Central memory CD8-positive, alpha-beta T cell (primary cell): ENCODE measurements around the gene AGL.

Experiments
- ATAC-seq: fragments of 150-1000 bp; cut with Tn5 transposase; replicated peaks from 2 replicates; pipeline ENCODE4 v1.10.0; 2022; ENCODE audit warnings: mild to moderate bottlenecking, moderate FRiP score, moderate number of reproducible peaks; ENCODE audit not compliant: poor library complexity, severe bottlenecking; ENCODE audit errors: extremely low read depth
- DNase-seq, 2 donors: peaks; one replicate each; pipeline ENCODE4 v3.0.0; 2021; ENCODE audit warnings: low spot score in 2 of 2
- H3K27ac Mint-ChIP-seq: one replicate; pipeline ENCODE4 v1.8.0; 2022; ENCODE audit warnings: low read depth, mild to moderate bottlenecking, moderate library complexity, mixed read lengths
- H3K27me3 Mint-ChIP-seq: one replicate; pipeline ENCODE4 v1.8.0; 2022; ENCODE audit warnings: mixed read lengths
- H3K36me3 Mint-ChIP-seq: one replicate; pipeline ENCODE4 v1.8.0; 2022; ENCODE audit warnings: mild to moderate bottlenecking, moderate library complexity, mixed read lengths; ENCODE audit not compliant: insufficient read depth
- H3K4me1 Mint-ChIP-seq: one replicate; pipeline ENCODE4 v1.8.0; 2022; ENCODE audit warnings: mixed read lengths
- H3K4me3 Mint-ChIP-seq: one replicate; pipeline ENCODE4 v1.8.0; 2022; ENCODE audit warnings: mild to moderate bottlenecking, moderate library complexity, mixed read lengths
- H3K9me3 Mint-ChIP-seq: one replicate; pipeline ENCODE4 v1.8.0; 2022; ENCODE audit warnings: mixed read lengths

AGL gene

GRCh38 chr1:99849744-99850458 lies at the start of gene AGL:
Gene AGL, plus strand, starts transcription at chr1:99850361. Its CDS starts 682 bp downstream, at chr1:99851043.
- H3K4me3 Mint-ChIP-seq, result peak within 1 kb of the TSS; percentile 97
- no peaks in the 10 kb centered on the region for H3K27me3 Mint-ChIP-seq
- peaks cover 30% of the 10 kb centered on the region for H3K4me1 Mint-ChIP-seq
- peaks cover 17% of the 10 kb centered on the region for H3K36me3 Mint-ChIP-seq
- DNase-seq (peak; percentile 77 to 81), ATAC-seq (peak; percentile 95)
- no peaks in the 10 kb centered on the region for H3K9me3 Mint-ChIP-seq
- peak within 1 kb of the TSS; percentile 94 for H3K27ac Mint-ChIP-seq

- no peak overlapping the region for H3K27ac Mint-ChIP-seq
- H3K27me3 Mint-ChIP-seq, result peaks cover 10% of the 10 kb centered on the region
- no peaks in the 10 kb centered on the region for H3K36me3 Mint-ChIP-seq
Measured at GRCh38 chr1:99801584-99801983, 48.6 kb upstream of the AGL start.

GRCh38 chr1:99806882-99807281 lies 43.3 kb upstream of the AGL start:
- no peaks in the 10 kb centered on the region for H3K9me3 Mint-ChIP-seq
- H3K4me3 Mint-ChIP-seq, result no peak overlapping the region
- ATAC-seq, result no peak
- no peak for DNase-seq
- H3K36me3 Mint-ChIP-seq, result no peaks in the 10 kb centered on the region
- no peak overlapping the region for H3K27ac Mint-ChIP-seq
- peaks cover 9% of the 10 kb centered on the region for H3K27me3 Mint-ChIP-seq
- no peaks in the 10 kb centered on the region for H3K4me1 Mint-ChIP-seq

More at GRCh38 chr1:99801584-99801983, 48.6 kb upstream of the AGL start:
- Mint-ChIP-seq H3K9me3 (no peaks in the 10 kb centered on the region), H3K4me3 (no peak overlapping the region), H3K4me1 (no peaks in the 10 kb centered on the region)
- DNase-seq (no peak), ATAC-seq (no peak)

- H3K27ac Mint-ChIP-seq, result no peak overlapping the region
- H3K27me3 Mint-ChIP-seq, result peaks cover 19% of the 10 kb centered on the region
- no peaks in the 10 kb centered on the region for H3K4me1 Mint-ChIP-seq
- DNase-seq (peak in 1 of 2 donors; percentile 20), ATAC-seq (peak; percentile 58)
- H3K36me3 Mint-ChIP-seq, result no peaks in the 10 kb centered on the region
- no peaks in the 10 kb centered on the region for H3K9me3 Mint-ChIP-seq
- no peak overlapping the region for H3K4me3 Mint-ChIP-seq
Measured at GRCh38 chr1:99808391-99809115, 41.6 kb upstream of the AGL start.

GRCh38 chr1:99811075-99811474 lies 39.1 kb upstream of the AGL start:
- peaks cover 30% of the 10 kb centered on the region for H3K27me3 Mint-ChIP-seq
- no peak overlapping the region for H3K27ac Mint-ChIP-seq
- H3K9me3 Mint-ChIP-seq, result no peaks in the 10 kb centered on the region
- ATAC-seq (no peak), DNase-seq (no peak)
- no peak overlapping the region for H3K4me3 Mint-ChIP-seq
- no peaks in the 10 kb centered on the region for H3K4me1 Mint-ChIP-seq
- no peaks in the 10 kb centered on the region for H3K36me3 Mint-ChIP-seq

GRCh38 chr1:99811747-99812146 lies 38.4 kb upstream of the AGL start:
- no peaks in the 10 kb centered on the region for H3K36me3 Mint-ChIP-seq
- peaks cover 36% of the 10 kb centered on the region for H3K27me3 Mint-ChIP-seq
- no peak for DNase-seq

GRCh38 chr1:99814373-99814900 lies 35.7 kb upstream of the AGL start:
- Mint-ChIP-seq H3K27ac (no peak overlapping the region), H3K9me3 (no peaks in the 10 kb centered on the region), H3K36me3 (no peaks in the 10 kb centered on the region), H3K4me3 (no peak overlapping the region), H3K4me1 (no peaks in the 10 kb centered on the region), H3K27me3 (peaks cover 27% of the 10 kb centered on the region)
- ATAC-seq (no peak), DNase-seq (no peak)

More at GRCh38 chr1:99811747-99812146, 38.4 kb upstream of the AGL start:
- no peak for ATAC-seq
- no peaks in the 10 kb centered on the region for H3K4me1 Mint-ChIP-seq
- H3K4me3 Mint-ChIP-seq, result no peak overlapping the region
- H3K27ac Mint-ChIP-seq, result no peak overlapping the region
- no peaks in the 10 kb centered on the region for H3K9me3 Mint-ChIP-seq

- DNase-seq, result no peak
- Mint-ChIP-seq H3K4me3 (no peak overlapping the region), H3K4me1 (peaks cover 7% of the 10 kb centered on the region), H3K36me3 (no peaks in the 10 kb centered on the region), H3K27me3 (peaks cover 27% of the 10 kb centered on the region), H3K27ac (no peak overlapping the region), H3K9me3 (no peaks in the 10 kb centered on the region)
- ATAC-seq, result no peak
Measured at GRCh38 chr1:99816656-99817055, 33.5 kb upstream of the AGL start.

- H3K27ac Mint-ChIP-seq, result no peak overlapping the region
- no peaks in the 10 kb centered on the region for H3K9me3 Mint-ChIP-seq
- no peaks in the 10 kb centered on the region for H3K36me3 Mint-ChIP-seq
- H3K27me3 Mint-ChIP-seq, result peaks cover 21% of the 10 kb centered on the region
- DNase-seq, result no peak
- H3K4me3 Mint-ChIP-seq, result no peak overlapping the region
- peaks cover 7% of the 10 kb centered on the region for H3K4me1 Mint-ChIP-seq
- no peak for ATAC-seq
Measured at GRCh38 chr1:99818063-99818699, 32.0 kb upstream of the AGL start.

- peaks cover 7% of the 10 kb centered on the region for H3K4me1 Mint-ChIP-seq
- peak; percentile 46 for ATAC-seq
- H3K4me3 Mint-ChIP-seq, result no peak overlapping the region
- no peaks in the 10 kb centered on the region for H3K9me3 Mint-ChIP-seq
- H3K36me3 Mint-ChIP-seq, result no peaks in the 10 kb centered on the region
- DNase-seq, result no peak
- H3K27ac Mint-ChIP-seq, result peak overlapping the region; percentile 84
- peaks cover 17% of the 10 kb centered on the region for H3K27me3 Mint-ChIP-seq
Measured at GRCh38 chr1:99820546-99820945, 29.6 kb upstream of the AGL start.

GRCh38 chr1:99825098-99825497 lies 25.1 kb upstream of the AGL start:
- H3K27me3 Mint-ChIP-seq, result peaks cover 26% of the 10 kb centered on the region
- no peak for DNase-seq
- H3K36me3 Mint-ChIP-seq, result no peaks in the 10 kb centered on the region
- no peak overlapping the region for H3K4me3 Mint-ChIP-seq
- H3K4me1 Mint-ChIP-seq, result peaks cover 7% of the 10 kb centered on the region
- ATAC-seq, result no peak
- no peak overlapping the region for H3K27ac Mint-ChIP-seq
- no peaks in the 10 kb centered on the region for H3K9me3 Mint-ChIP-seq

- no peak overlapping the region for H3K4me3 Mint-ChIP-seq
- no peak for ATAC-seq
Measured at GRCh38 chr1:99825702-99826101, 24.5 kb upstream of the AGL start.

More at GRCh38 chr1:99825702-99826101, 24.5 kb upstream of the AGL start:
- H3K9me3 Mint-ChIP-seq, result no peaks in the 10 kb centered on the region
- H3K27me3 Mint-ChIP-seq, result peaks cover 26% of the 10 kb centered on the region
- peaks cover 2% of the 10 kb centered on the region for H3K4me1 Mint-ChIP-seq
- H3K27ac Mint-ChIP-seq, result no peak overlapping the region
- no peaks in the 10 kb centered on the region for H3K36me3 Mint-ChIP-seq
- DNase-seq, result no peak
